K562 (cell line): ENCODE data around the gene SKOR1. TPM values are rescaled to one million over a fixed set of nuclear protein-coding genes. Genes with fewer than 3 reads are reported as not detected.

ENCODE experiments used
- ATAC-seq: fragments of 200-7000 bp; cut with Tn5 transposase; 3 replicates; pipeline ENCODE4 v1.9.1; 2020; ENCODE audit warnings: moderate library complexity
- BruUV-seq: library from RNA; stranded (reverse); fragments of 400-500 nt; replicated peaks from 2 replicates; lab custom pipeline; 2021; lab: Mats Ljungman, UMichigan
- CTCF ChIA-PET: fragments of 300-600 bp; formaldehyde crosslinking; extraction: SDS; loops from one replicate; lab custom pipeline; 2021; ENCODE audit warnings: low intra/inter-chr PET ratio; lab: Yijun Ruan, JAX
- POLR2A ChIA-PET: fragments of 300-600, 350-650 bp; sonication (Branson Sonifier 250); formaldehyde crosslinking; extraction: SDS; loops from one replicate; lab custom pipeline; 2021; ENCODE audit warnings: antibody characterized with exemption, inconsistent platforms; lab: Yijun Ruan, JAX
- DNase-seq, 4 experiments: peaks; one replicate each; pipeline versions ENCODE4 v3.0.0 to v3.0.0-alpha.2; 2011 to 2018; ENCODE audit warnings: low spot score in 3 of 4, mixed read lengths in 3 of 4; ENCODE audit errors: extremely low read depth in 1 of 4
- FAIRE-seq: peaks from 2 replicates; lab custom pipeline; 2011; peaks lifted over from hg19 to GRCh38; lab: Jason Lieb, UNC
- H2AFZ ChIP-seq: 2 replicates; pipeline ENCODE4 v1.6.0; 2011; ENCODE audit warnings: low read depth, low read length, control low read depth, inconsistent platforms
- H3K27ac ChIP-seq: fragments of 200-600 bp; 3 replicates; pipeline ENCODE4 v1.8.0; 2011; ENCODE audit warnings: low read depth, mild to moderate bottlenecking, control low read depth, inconsistent platforms, low read length, moderate library complexity, mixed read lengths; ENCODE audit errors: extremely low read depth
- H3K27me3 ChIP-seq, 2 experiments: fragments of 300-600 bp in 1 of 2; 2 replicates in 1 of 2; 3 replicates in 1 of 2; pipeline versions ENCODE4 v1.6.0 to v1.8.0; 2011; ENCODE audit warnings: inconsistent platforms in 2 of 2, low read length in 2 of 2, mild to moderate bottlenecking in 1 of 2, mixed read lengths in 1 of 2, moderate library complexity in 1 of 2; ENCODE audit not compliant: control insufficient read depth in 2 of 2, insufficient read depth in 2 of 2
- H3K36me3 ChIP-seq: fragments of 300-600 bp; 3 replicates; pipeline ENCODE4 v1.8.0; 2011; ENCODE audit warnings: mild to moderate bottlenecking, low read length, inconsistent platforms; ENCODE audit not compliant: control insufficient read depth, insufficient read depth
- H3K4me1 ChIP-seq, 2 experiments: fragments of 200-600 bp in 1 of 2; replicated peaks in 1 of 2; 2 replicates in 1 of 2; 3 replicates in 1 of 2; pipeline versions ENCODE4 v1.5.1 to v1.8.0; 2011; ENCODE audit warnings: inconsistent platforms in 2 of 2, low read length in 2 of 2, mild to moderate bottlenecking in 1 of 2, mixed read lengths in 1 of 2, moderate library complexity in 1 of 2; ENCODE audit not compliant: control insufficient read depth in 2 of 2, insufficient read depth in 2 of 2
- H3K4me2 ChIP-seq: 2 replicates; pipeline ENCODE4 v1.6.1; 2011; ENCODE audit warnings: low read length, control low read depth, inconsistent platforms, mixed read lengths; ENCODE audit not compliant: insufficient read depth
- H3K4me3 ChIP-seq: fragments of 200-600 bp; sonication (generic), shearing (Covaris generic); 2 replicates; pipeline ENCODE4 v1.5.1; 2016; ENCODE audit warnings: control low read depth, inconsistent platforms
- H3K79me2 ChIP-seq: fragments of 200-600 bp; 3 replicates; pipeline ENCODE4 v1.8.0; 2011; ENCODE audit warnings: low read length, inconsistent platforms; ENCODE audit not compliant: control insufficient read depth, insufficient read depth
- H3K9ac ChIP-seq, 2 experiments: 2 replicates each; pipeline versions ENCODE4 v1.6.0 to v1.6.1; 2011; ENCODE audit warnings: low read depth in 2 of 2, low read length in 2 of 2, control low read depth in 1 of 2, inconsistent platforms in 1 of 2, mild to moderate bottlenecking in 1 of 2, mixed read lengths in 1 of 2; ENCODE audit not compliant: insufficient read depth in 1 of 2
- H3K9me1 ChIP-seq: one replicate; pipeline ENCODE4 v1.6.0; 2011; ENCODE audit warnings: inconsistent platforms, mild to moderate bottlenecking, low read length, moderate library complexity; ENCODE audit not compliant: control insufficient read depth, insufficient read depth
- H3K9me3 ChIP-seq: replicated peaks from 2 replicates; pipeline ENCODE4 v1.5.1; 2011; ENCODE audit warnings: low read depth, low read length, inconsistent platforms; ENCODE audit not compliant: control insufficient read depth, insufficient read depth
- H4K20me1 ChIP-seq: replicated peaks from 2 replicates; pipeline ENCODE4 v1.6.1; 2011; ENCODE audit warnings: low read length, inconsistent platforms, mixed read lengths; ENCODE audit not compliant: control insufficient read depth, insufficient read depth
- DIDO1 ChIP-seq: fragments of 450-650 bp; IDR thresholded peaks from 2 replicates; pipeline ENCODE4 v1.6.1; 2016; ENCODE audit warnings: low read depth, missing biosample characterization, missing genetic modification characterization
- E2F5 ChIP-seq: sonication (generic); formaldehyde crosslinking; IDR thresholded peaks from 2 replicates; pipeline ENCODE4 v1.8.0; 2022; ENCODE audit warnings: mild to moderate bottlenecking, missing genetic modification reagents
- FOXA1 ChIP-seq: fragments of 450-650 bp; IDR thresholded peaks from 2 replicates; pipeline ENCODE4 v1.6.1; 2016; ENCODE audit warnings: mild to moderate bottlenecking, borderline replicate concordance
- KAT7 ChIP-seq: sonication (generic); formaldehyde crosslinking; IDR thresholded peaks from 2 replicates; pipeline ENCODE4 v1.8.0; 2022; ENCODE audit warnings: missing genetic modification reagents, mild to moderate bottlenecking, borderline replicate concordance
- MEF2A ChIP-seq: IDR thresholded peaks from 2 replicates; pipeline ENCODE4 v1.6.1; 2011; ENCODE audit warnings: low read depth, mild to moderate bottlenecking, low read length, moderate library complexity; ENCODE audit not compliant: control insufficient read depth
- PRDM10 ChIP-seq: fragments of 450-650 bp; IDR thresholded peaks from 2 replicates; pipeline ENCODE4 v1.6.1; 2018; ENCODE audit not compliant: partially characterized antibody
- TAF1 ChIP-seq: IDR thresholded peaks from 2 replicates; pipeline ENCODE4 v1.6.1; 2011; ENCODE audit warnings: mild to moderate bottlenecking, low read length, moderate library complexity; ENCODE audit not compliant: insufficient read depth, control insufficient read depth, severe bottlenecking; ENCODE audit errors: extremely low read depth
- ZNF696 ChIP-seq: fragments of 250-450 bp; sonication (Bioruptor Pico); conservative IDR thresholded peaks from 2 replicates; pipeline ENCODE4 v1.4.0; 2020; ENCODE audit warnings: mild to moderate bottlenecking, moderate library complexity
- ZNF766 ChIP-seq: fragments of 200-800 bp; sonication (Bioruptor generic); conservative IDR thresholded peaks from 2 replicates; pipeline ENCODE4 v1.6.1; 2016; ENCODE audit warnings: missing genetic modification characterization, missing compliant biosample characterization
- ZNF778 ChIP-seq: fragments of 450-650 bp; formaldehyde crosslinking; IDR thresholded peaks from 2 replicates; pipeline ENCODE4 v1.4.0; 2020; ENCODE audit warnings: mild to moderate bottlenecking, moderate library complexity
- ZSCAN32 ChIP-seq: fragments of 450-650 bp; formaldehyde crosslinking; IDR thresholded peaks from 2 replicates; pipeline ENCODE4 v1.4.0; 2020; ENCODE audit warnings: mild to moderate bottlenecking, moderate library complexity
- WGBS: fragments of 100-300 bp; shearing (Covaris generic); methylation state at CpG from one replicate; pipeline ENCODE4 v1.1.6; 2016; ENCODE audit warnings: low coverage, mixed read lengths; ENCODE audit not compliant: insufficient coverage; ENCODE audit errors: missing lambda C conversion rate; 5-methylcytosine and 5-hydroxymethylcytosine counted together
- in situ Hi-C: fragments of 300-500 bp; cut with MboI; formaldehyde crosslinking; loops from 4 replicates; pipeline ENCODE4 v1.15.0; 2018; ENCODE audit warnings: inconsistent platforms, mixed read lengths
- intact Hi-C: fragments of 100-400 bp; cut with micrococcal nuclease; formaldehyde crosslinking; loops from 2 replicates; pipeline ENCODE4 v1.14.2; 2022
- polyA plus RNA-seq, 8 experiments: library from polyadenylated mRNA; depleted of rRNA in 4 of 8; stranded (reverse) in 5 of 8; unstranded in 3 of 8; fragments of >200 nt; fragmentation: Nextera tagmentation in 2 of 8; fragmentation: Illumina TruSeq in 1 of 8; extraction: Ambion mirVana in 2 of 8; extraction: Trizol in 1 of 8; gene quantifications; 2 replicates each; pipeline versions ENCODE4 v1.2.1 to v1.2.3, GENCODE V29; 2011 to 2014; ENCODE audit warnings: inconsistent platforms in 1 of 8, missing spikeins in 1 of 8
- total RNA-seq, 7 experiments: library from RNA; depleted of rRNA in 6 of 7; stranded (reverse); fragments of >200 nt in 6 of 7; fragmentation: Illumina TruSeq in 2 of 7; extraction: Trizol in 2 of 7; gene quantifications; 2 replicates each; pipeline versions ENCODE4 v1.2.1 to v1.2.3, GENCODE V29; 2011 to 2021; ENCODE audit warnings: low replicate concordance in 1 of 7

The SKOR1 gene
- total and polyA plus RNA-seq, 9 of the 15 experiments (the other 6 are each of a cell fraction or from before 2014, with no cell fraction given) = 0.04 to 0.41 (median 0.09) TPM; not detected in 3

- CTCF ChIA-PET = no interaction called here
- BruUV-seq = no TSS peak
- Histone ChIP-seq H3K27ac (no peak overlapping the region), H2AFZ (no peak overlapping the region), H3K4me2 (no peak overlapping the region), H3K4me3 (no peak overlapping the region), H4K20me1 (0 out of 2 replicates have a peak, but pooled peaks cover 6% of the 10 kb centered on the region), H3K79me2 (no peaks in the 10 kb centered on the region), H3K36me3 (no peaks in the 10 kb centered on the region), H3K4me1 (peaks cover 3 to 22% of the 10 kb centered on the region in 2 experiments), H3K9me3 (no peaks in the 10 kb centered on the region), H3K27me3 (peaks cover 3 to 17% of the 10 kb centered on the region in 2 experiments; a peak in 2 of 5 replicates), H3K9me1 (peaks cover 5% of the 10 kb centered on the region), H3K9ac (no peak overlapping the region)
- peak; percentile 16 for ATAC-seq
- POLR2A ChIA-PET = interaction anchor here (0.7 to 1.4 kb wide), 2 partner anchors 12 to 98 kb away, joined by 3 to 6 read pairs; no protein-coding TSS in a partner anchor
- WGBS = 31% methylated on average over 5 of the region's 5 CpGs
- in situ Hi-C loops = no loop called here
- no peak for TF ChIP-seq ZNF778 (CRISPR knock-in tag)
- TF ChIP-seq TAF1 = no peak
- no peak for TF ChIP-seq KAT7 (CRISPR knock-in tag)
- intact Hi-C loops = no loop called here
- DNase-seq = no peak
- FAIRE-seq = no peak
These were observed 15.9 kb upstream of the SKOR1 start for GRCh38 chr15:67809441-67809840.

GRCh38 chr15:67809866-67810265 lies 15.4 kb upstream of the SKOR1 start:
- WGBS = 53% methylated on average over 4 of the region's 6 CpGs
- intact Hi-C loops (no loop called here), in situ Hi-C loops (no loop called here)
- Histone ChIP-seq H3K9me3 (no peaks in the 10 kb centered on the region), H3K79me2 (no peaks in the 10 kb centered on the region), H2AFZ (no peak overlapping the region), H3K36me3 (no peaks in the 10 kb centered on the region), H4K20me1 (0 out of 2 replicates have a peak, but pooled peaks cover 6% of the 10 kb centered on the region), H3K4me1 (peaks cover 0 to 17% of the 10 kb centered on the region in 2 experiments; a peak in 2 of 5 replicates), H3K4me2 (no peak overlapping the region), H3K4me3 (no peak overlapping the region), H3K9me1 (peaks cover under 1% of the 10 kb centered on the region), H3K27ac (no peak overlapping the region), H3K27me3 (peaks cover 3 to 18% of the 10 kb centered on the region in 2 experiments; a peak in 2 of 5 replicates), H3K9ac (no peak overlapping the region)
- ChIA-PET POLR2A (interaction anchor here (0.7 to 1.4 kb wide), 3 partner anchors 11 to 98 kb away, joined by 3 to 6 read pairs (median 5); no protein-coding TSS in a partner anchor), CTCF (no interaction called here)
- FAIRE-seq (no peak), DNase-seq (no peak), ATAC-seq (peak; percentile 58; the same call in 2 of the 3 replicates)
- no TSS peak for BruUV-seq
- no peak for TF ChIP-seq ZSCAN32 (CRISPR knock-in tag)
- TF ChIP-seq PRDM10 = no peak
- TF ChIP-seq ZNF696 = no peak
- no peak for TF ChIP-seq E2F5
- TF ChIP-seq MEF2A = no peak
- TF ChIP-seq ZNF766 (CRISPR knock-in tag) = no peak
- no peak for TF ChIP-seq DIDO1 (tag)
- no peak for TF ChIP-seq FOXA1
